K562 (cell line): ENCODE data around the gene BNC2. TPM values are rescaled to one million over a fixed set of nuclear protein-coding genes. Genes with fewer than 3 reads are reported as not detected.

Experiments
- ATAC-seq: fragments of 200-7000 bp; cut with Tn5 transposase; 3 replicates; pipeline ENCODE4 v1.9.1; 2020; ENCODE audit warnings: moderate library complexity
- BruUV-seq: library from RNA; stranded (reverse); fragments of 400-500 nt; replicated peaks from 2 replicates; lab custom pipeline; 2021; lab: Mats Ljungman, UMichigan
- CTCF ChIA-PET: fragments of 300-600 bp; formaldehyde crosslinking; extraction: SDS; loops from one replicate; lab custom pipeline; 2021; ENCODE audit warnings: low intra/inter-chr PET ratio; lab: Yijun Ruan, JAX
- POLR2A ChIA-PET: fragments of 300-600, 350-650 bp; sonication (Branson Sonifier 250); formaldehyde crosslinking; extraction: SDS; loops from one replicate; lab custom pipeline; 2021; ENCODE audit warnings: antibody characterized with exemption, inconsistent platforms; lab: Yijun Ruan, JAX
- DNase-seq, 4 experiments: peaks; one replicate each; pipeline versions ENCODE4 v3.0.0 to v3.0.0-alpha.2; 2011 to 2018; ENCODE audit warnings: low spot score in 3 of 4, mixed read lengths in 3 of 4; ENCODE audit errors: extremely low read depth in 1 of 4
- FAIRE-seq: peaks from 2 replicates; lab custom pipeline; 2011; peaks lifted over from hg19 to GRCh38; lab: Jason Lieb, UNC
- H2AFZ ChIP-seq: 2 replicates; pipeline ENCODE4 v1.6.0; 2011; ENCODE audit warnings: low read depth, low read length, control low read depth, inconsistent platforms
- H3K27ac ChIP-seq: fragments of 200-600 bp; 3 replicates; pipeline ENCODE4 v1.8.0; 2011; ENCODE audit warnings: low read depth, mild to moderate bottlenecking, control low read depth, inconsistent platforms, low read length, moderate library complexity, mixed read lengths; ENCODE audit errors: extremely low read depth
- H3K27me3 ChIP-seq, 2 experiments: fragments of 300-600 bp in 1 of 2; 2 replicates in 1 of 2; 3 replicates in 1 of 2; pipeline versions ENCODE4 v1.6.0 to v1.8.0; 2011; ENCODE audit warnings: inconsistent platforms in 2 of 2, low read length in 2 of 2, mild to moderate bottlenecking in 1 of 2, mixed read lengths in 1 of 2, moderate library complexity in 1 of 2; ENCODE audit not compliant: control insufficient read depth in 2 of 2, insufficient read depth in 2 of 2
- H3K36me3 ChIP-seq: fragments of 300-600 bp; 3 replicates; pipeline ENCODE4 v1.8.0; 2011; ENCODE audit warnings: mild to moderate bottlenecking, low read length, inconsistent platforms; ENCODE audit not compliant: control insufficient read depth, insufficient read depth
- H3K4me1 ChIP-seq, 2 experiments: fragments of 200-600 bp in 1 of 2; replicated peaks in 1 of 2; 2 replicates in 1 of 2; 3 replicates in 1 of 2; pipeline versions ENCODE4 v1.5.1 to v1.8.0; 2011; ENCODE audit warnings: inconsistent platforms in 2 of 2, low read length in 2 of 2, mild to moderate bottlenecking in 1 of 2, mixed read lengths in 1 of 2, moderate library complexity in 1 of 2; ENCODE audit not compliant: control insufficient read depth in 2 of 2, insufficient read depth in 2 of 2
- H3K4me2 ChIP-seq: 2 replicates; pipeline ENCODE4 v1.6.1; 2011; ENCODE audit warnings: low read length, control low read depth, inconsistent platforms, mixed read lengths; ENCODE audit not compliant: insufficient read depth
- H3K4me3 ChIP-seq: fragments of 200-600 bp; sonication (generic), shearing (Covaris generic); 2 replicates; pipeline ENCODE4 v1.5.1; 2016; ENCODE audit warnings: control low read depth, inconsistent platforms
- H3K79me2 ChIP-seq: fragments of 200-600 bp; 3 replicates; pipeline ENCODE4 v1.8.0; 2011; ENCODE audit warnings: low read length, inconsistent platforms; ENCODE audit not compliant: control insufficient read depth, insufficient read depth
- H3K9ac ChIP-seq, 2 experiments: 2 replicates each; pipeline versions ENCODE4 v1.6.0 to v1.6.1; 2011; ENCODE audit warnings: low read depth in 2 of 2, low read length in 2 of 2, control low read depth in 1 of 2, inconsistent platforms in 1 of 2, mild to moderate bottlenecking in 1 of 2, mixed read lengths in 1 of 2; ENCODE audit not compliant: insufficient read depth in 1 of 2
- H3K9me1 ChIP-seq: one replicate; pipeline ENCODE4 v1.6.0; 2011; ENCODE audit warnings: inconsistent platforms, mild to moderate bottlenecking, low read length, moderate library complexity; ENCODE audit not compliant: control insufficient read depth, insufficient read depth
- H3K9me3 ChIP-seq: replicated peaks from 2 replicates; pipeline ENCODE4 v1.5.1; 2011; ENCODE audit warnings: low read depth, low read length, inconsistent platforms; ENCODE audit not compliant: control insufficient read depth, insufficient read depth
- H4K20me1 ChIP-seq: replicated peaks from 2 replicates; pipeline ENCODE4 v1.6.1; 2011; ENCODE audit warnings: low read length, inconsistent platforms, mixed read lengths; ENCODE audit not compliant: control insufficient read depth, insufficient read depth
- ATF4 ChIP-seq: fragments of 450-650 bp; formaldehyde crosslinking; IDR thresholded peaks from 2 replicates; pipeline ENCODE4 v1.4.0; 2022; ENCODE audit warnings: mild to moderate bottlenecking, moderate library complexity
- CLOCK ChIP-seq: fragments of 250-450 bp; sonication (Bioruptor Pico); IDR thresholded peaks from 2 replicates; pipeline ENCODE4 v1.4.0; 2020; ENCODE audit warnings: mild to moderate bottlenecking, moderate library complexity, borderline replicate concordance
- CREB1 ChIP-seq, 2 experiments: sonication (generic) in 1 of 2; formaldehyde crosslinking in 1 of 2; IDR thresholded peaks; 2 replicates each; pipeline versions ENCODE4 v1.6.1 to v1.8.0; 2012 to 2022; ENCODE audit warnings: inconsistent platforms in 1 of 2, mild to moderate bottlenecking in 1 of 2, missing genetic modification reagents in 1 of 2, moderate library complexity in 1 of 2
- MBD2 ChIP-seq: sonication (generic); IDR thresholded peaks from 2 replicates; pipeline ENCODE4 v1.6.1; 2016; ENCODE audit warnings: low read depth, borderline replicate concordance
- NR0B1 ChIP-seq: fragments of 450-650 bp; IDR thresholded peaks from one replicate; pipeline ENCODE4 v1.6.1; 2018; ENCODE audit warnings: mild to moderate bottlenecking, moderate library complexity; ENCODE audit not compliant: partially characterized antibody
- TEAD1 ChIP-seq, 2 experiments: fragments of 450-650 bp in 1 of 2; sonication (generic) in 1 of 2; formaldehyde crosslinking; IDR thresholded peaks; 2 replicates each; pipeline versions ENCODE4 v1.4.0 to v1.8.0; 2020 to 2022; ENCODE audit warnings: mild to moderate bottlenecking in 2 of 2, missing genetic modification reagents in 1 of 2
- VEZF1 ChIP-seq: fragments of 200-800 bp; sonication (Bioruptor generic); IDR thresholded peaks from 2 replicates; pipeline ENCODE4 v1.6.1; 2017; ENCODE audit warnings: missing genetic modification characterization, missing compliant biosample characterization
- ZBTB1 ChIP-seq: sonication (generic); formaldehyde crosslinking; IDR thresholded peaks from 2 replicates; pipeline ENCODE4 v1.8.1; 2023; ENCODE audit warnings: missing genetic modification reagents, low read depth, mild to moderate bottlenecking, borderline replicate concordance
- ZNF175 ChIP-seq: fragments of 200-800 bp; sonication (Bioruptor generic); IDR thresholded peaks from 2 replicates; pipeline ENCODE4 v1.6.1; 2016; ENCODE audit warnings: low read depth, mild to moderate bottlenecking, missing genetic modification characterization, missing compliant biosample characterization
- ZNF586 ChIP-seq: fragments of 450-650 bp; formaldehyde crosslinking; conservative IDR thresholded peaks from 2 replicates; pipeline ENCODE4 v1.4.0; 2020; ENCODE audit warnings: mild to moderate bottlenecking, moderate library complexity
- ZNF639 ChIP-seq, 2 experiments: fragments of 200-800 bp in 1 of 2; sonication (Bioruptor generic) in 1 of 2; sonication (generic) in 1 of 2; formaldehyde crosslinking in 1 of 2; IDR thresholded peaks in 1 of 2; conservative IDR thresholded peaks in 1 of 2; 2 replicates each; pipeline versions ENCODE4 v1.5.0 to v1.6.1; 2016 to 2020; ENCODE audit warnings: missing compliant biosample characterization in 1 of 2, missing genetic modification characterization in 1 of 2, missing genetic modification reagents in 1 of 2
- ZNF668 ChIP-seq: fragments of 250-450 bp; sonication (Bioruptor Pico); IDR thresholded peaks from 2 replicates; pipeline ENCODE4 v1.8.0; 2022; ENCODE audit warnings: mild to moderate bottlenecking, inconsistent platforms
- WGBS: fragments of 100-300 bp; shearing (Covaris generic); methylation state at CpG from one replicate; pipeline ENCODE4 v1.1.6; 2016; ENCODE audit warnings: low coverage, mixed read lengths; ENCODE audit not compliant: insufficient coverage; ENCODE audit errors: missing lambda C conversion rate; 5-methylcytosine and 5-hydroxymethylcytosine counted together
- in situ Hi-C: fragments of 300-500 bp; cut with MboI; formaldehyde crosslinking; loops from 4 replicates; pipeline ENCODE4 v1.15.0; 2018; ENCODE audit warnings: inconsistent platforms, mixed read lengths
- intact Hi-C: fragments of 100-400 bp; cut with micrococcal nuclease; formaldehyde crosslinking; loops from 2 replicates; pipeline ENCODE4 v1.14.2; 2022
- polyA plus RNA-seq, 8 experiments: library from polyadenylated mRNA; depleted of rRNA in 4 of 8; stranded (reverse) in 5 of 8; unstranded in 3 of 8; fragments of >200 nt; fragmentation: Nextera tagmentation in 2 of 8; fragmentation: Illumina TruSeq in 1 of 8; extraction: Ambion mirVana in 2 of 8; extraction: Trizol in 1 of 8; gene quantifications; 2 replicates each; pipeline versions ENCODE4 v1.2.1 to v1.2.3, GENCODE V29; 2011 to 2014; ENCODE audit warnings: inconsistent platforms in 1 of 8, missing spikeins in 1 of 8
- total RNA-seq, 7 experiments: library from RNA; depleted of rRNA in 6 of 7; stranded (reverse); fragments of >200 nt in 6 of 7; fragmentation: Illumina TruSeq in 2 of 7; extraction: Trizol in 2 of 7; gene quantifications; 2 replicates each; pipeline versions ENCODE4 v1.2.1 to v1.2.3, GENCODE V29; 2011 to 2021; ENCODE audit warnings: low replicate concordance in 1 of 7

BNC2 gene
- total and polyA plus RNA-seq, 9 of the 15 experiments (the other 6 are each of a cell fraction or from before 2014, with no cell fraction given): not detected

GRCh38 chr9:16775330-16775729 lies 95.1 kb downstream of the BNC2 start:
- no peaks in the 10 kb centered on the region for H3K9me3 ChIP-seq
- H3K4me1 ChIP-seq: no peaks in the 10 kb centered on the region
- DNase-seq: no peak
- intact Hi-C loops: no loop called here
- no peaks in the 10 kb centered on the region for H3K9me1 ChIP-seq
- no peaks in the 10 kb centered on the region for H3K36me3 ChIP-seq
- BruUV-seq: no TSS peak
- no peak overlapping the region for H2AFZ ChIP-seq
- no peak for ATAC-seq
- no peaks in the 10 kb centered on the region for H4K20me1 ChIP-seq
- CTCF ChIA-PET: no interaction called here
- H3K4me3 ChIP-seq: no peak overlapping the region
- H3K4me2 ChIP-seq: no peak overlapping the region
- H3K27me3 ChIP-seq: no peaks in the 10 kb centered on the region
- 0% methylated on average over 2 of the region's 2 CpGs for WGBS
- H3K27ac ChIP-seq: no peak overlapping the region
- no peak for FAIRE-seq
- H3K9ac ChIP-seq: no peak overlapping the region
- POLR2A ChIA-PET: no interaction called here
- in situ Hi-C loops: no loop called here
- no peaks in the 10 kb centered on the region for H3K79me2 ChIP-seq
- TF ChIP-seq CREB1 (IDR thresholded peaks at IDR 0.05) (no peak), CREB1 (CRISPR knock-in tag; IDR thresholded peaks at IDR 0.05) (no peak), ZNF639 (CRISPR knock-in tag; conservative IDR thresholded peaks at IDR 0.05 in 1 of 2, IDR thresholded peaks at IDR 0.05 in 1 of 2) (no peak), ZNF586 (no peak), ZNF175 (CRISPR knock-in tag) (no peak), CLOCK (CRISPR knock-in tag) (no peak), ZBTB1 (no peak), ATF4 (no peak), ZNF668 (CRISPR knock-in tag) (no peak), MBD2 (no peak), NR0B1 (no peak), VEZF1 (CRISPR knock-in tag) (no peak), TEAD1 (CRISPR knock-in tag; IDR thresholded peaks at IDR 0.05) (no peak)
